ENCODE data around the gene DPEP2NB.
"Not testable (repeated sequence)": the region's sequence is repeated elsewhere in the genome, so short reads cannot be mapped to it uniquely, and the experiment has no call there.

The DPEP2NB gene

DNA sequence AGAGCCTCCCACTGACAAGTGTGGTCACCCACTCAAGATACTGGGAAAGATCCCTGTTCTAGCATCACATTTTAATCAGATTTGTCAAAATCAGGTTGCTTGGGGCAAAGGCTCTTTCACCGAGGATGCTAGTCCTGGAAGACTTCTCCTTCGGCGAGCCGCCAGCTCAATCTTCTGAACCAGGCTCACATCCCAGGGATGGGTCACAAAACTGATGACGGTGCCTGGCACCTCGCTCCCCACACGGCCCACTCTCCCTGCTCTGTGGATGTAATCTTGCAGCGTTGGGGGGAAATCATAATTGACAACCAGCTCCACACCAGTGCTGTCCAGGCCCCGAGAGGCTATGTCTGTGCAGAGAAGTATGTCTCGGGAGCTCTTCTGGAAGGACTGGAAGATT lies 5.8 kb upstream of the DPEP2NB start:
- no peak overlapping the region for H3K9ac ChIP-seq (ENCODE audit: low read depth in 1 of 2, low read length in 2 of 2)
- H3K4me3 ChIP-seq (ENCODE audit: low read depth in 1 of 2, low read length in 2 of 2), result peak overlapping the region; percentile 95 to 97
- H3K27ac ChIP-seq (ENCODE audit: low read depth, low read length), result no peak overlapping the region
- H3K27me3 ChIP-seq (ENCODE audit: control insufficient read depth in 1 of 2, insufficient read depth in 2 of 2, low read length in 2 of 2), result no peaks in the 10 kb centered on the region
- H3K4me1 ChIP-seq (ENCODE audit: control insufficient read depth in 1 of 2, insufficient read depth in 2 of 2, low read length in 2 of 2), result peaks cover 14 to 27% of the 10 kb centered on the region in 2 donors
- H3K9me3 ChIP-seq (ENCODE audit: control insufficient read depth in 1 of 2, low read length in 2 of 2), result no peaks in the 10 kb centered on the region
- H3K36me3 ChIP-seq (ENCODE audit: control insufficient read depth in 1 of 2, insufficient read depth in 2 of 2, low read length in 2 of 2), result peaks cover 0 to 8% of the 10 kb centered on the region in 2 donors

DNA sequence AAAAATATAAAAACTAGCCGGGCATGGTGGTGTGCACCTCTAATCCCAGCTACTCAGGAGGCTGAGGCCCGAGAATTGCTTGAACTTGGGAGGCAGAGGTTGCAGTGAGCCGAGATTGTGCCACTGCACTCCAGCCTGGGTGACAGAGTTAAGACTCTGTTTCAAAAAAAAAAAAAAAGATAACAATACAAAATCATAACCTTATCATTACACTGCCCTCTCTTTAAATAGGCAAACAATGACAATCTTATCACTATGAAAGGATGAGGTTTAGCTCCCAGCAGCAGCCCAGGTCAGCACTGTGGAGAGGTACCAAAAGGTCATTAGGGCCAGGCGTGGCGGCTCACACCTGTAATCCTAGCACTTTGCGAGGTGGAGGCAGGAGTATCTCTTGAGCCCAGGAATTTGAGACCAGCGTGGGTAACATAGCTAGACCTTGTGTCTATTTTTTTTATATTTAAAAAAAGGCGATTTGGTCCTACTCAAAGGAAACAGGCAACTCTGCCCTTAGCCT lies 3.5 kb upstream of the DPEP2NB start:
- Histone ChIP-seq H3K27me3 (ENCODE audit: control insufficient read depth in 1 of 2, insufficient read depth in 2 of 2, low read length in 2 of 2) (no peaks in the 10 kb centered on the region), H3K9me3 (ENCODE audit: control insufficient read depth in 1 of 2, low read length in 2 of 2) (no peaks in the 10 kb centered on the region), H3K27ac (ENCODE audit: low read depth, low read length) (no peak overlapping the region), H3K9ac (ENCODE audit: low read depth in 1 of 2, low read length in 2 of 2) (no peak overlapping the region), H3K4me1 (ENCODE audit: control insufficient read depth in 1 of 2, insufficient read depth in 2 of 2, low read length in 2 of 2) (peaks cover 14 to 27% of the 10 kb centered on the region in 2 donors), H3K4me3 (ENCODE audit: low read depth in 1 of 2, low read length in 2 of 2) (no peak overlapping the region), H3K36me3 (ENCODE audit: control insufficient read depth in 1 of 2, insufficient read depth in 2 of 2, low read length in 2 of 2) (peaks cover 0 to 8% of the 10 kb centered on the region in 2 donors)

DNA sequence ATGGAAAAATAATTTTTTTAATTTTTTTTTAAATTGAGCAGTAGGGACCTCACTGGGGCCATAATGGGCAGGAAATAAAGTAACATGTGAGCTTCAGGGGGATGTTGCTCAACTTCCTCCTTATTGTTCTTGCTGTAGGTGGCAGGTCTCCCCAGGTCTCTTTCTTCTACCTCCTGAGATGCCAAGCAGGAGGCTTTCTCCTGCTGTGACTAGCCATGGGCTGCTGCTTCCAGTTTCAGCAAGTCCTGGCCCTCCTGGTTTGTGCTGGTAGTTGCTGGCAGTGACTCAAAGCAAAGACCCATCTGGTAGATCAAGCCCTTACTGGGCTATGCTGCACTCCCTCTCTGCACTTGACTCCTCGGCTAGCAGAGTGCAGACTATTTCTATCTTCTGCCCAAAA lies 2.3 kb downstream of the DPEP2NB start:
- H3K27ac ChIP-seq (ENCODE audit: low read depth, low read length), result no peak overlapping the region
- H3K36me3 ChIP-seq (ENCODE audit: control insufficient read depth in 1 of 2, insufficient read depth in 2 of 2, low read length in 2 of 2), result no peaks in the 10 kb centered on the region
- no peaks in the 10 kb centered on the region for H3K4me1 ChIP-seq (ENCODE audit: control insufficient read depth in 1 of 2, insufficient read depth in 2 of 2, low read length in 2 of 2)

DNA sequence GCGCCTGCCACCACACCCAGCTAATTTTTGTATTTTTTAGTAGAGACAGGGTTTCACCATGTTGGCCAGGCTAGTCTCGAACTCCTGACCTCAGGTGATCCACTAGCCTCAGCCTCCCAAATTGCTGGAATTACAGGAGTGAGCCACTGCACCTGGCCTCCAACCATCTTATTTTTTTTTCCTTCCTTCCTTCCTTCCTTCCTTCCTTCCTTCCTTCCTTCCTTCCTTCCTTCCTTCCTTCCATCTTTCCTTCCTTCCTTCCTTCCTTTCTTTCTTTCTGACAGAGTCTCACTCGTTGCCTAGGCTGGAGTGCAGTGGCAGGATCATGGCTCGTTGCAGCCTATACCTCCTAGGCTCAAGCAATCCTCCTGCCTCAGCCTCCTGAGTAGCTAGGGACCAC lies 5.8 kb downstream of the DPEP2NB start:
- not testable (repeated sequence) for H3K27me3 ChIP-seq (ENCODE audit: control insufficient read depth in 1 of 2, insufficient read depth in 2 of 2, low read length in 2 of 2); H3K4me1 ChIP-seq (ENCODE audit: control insufficient read depth in 1 of 2, insufficient read depth in 2 of 2, low read length in 2 of 2); H3K9ac ChIP-seq (ENCODE audit: low read depth in 1 of 2, low read length in 2 of 2); H3K4me3 ChIP-seq (ENCODE audit: low read depth in 1 of 2, low read length in 2 of 2); H3K9me3 ChIP-seq (ENCODE audit: control insufficient read depth in 1 of 2, low read length in 2 of 2); H3K27ac ChIP-seq (ENCODE audit: low read depth, low read length); H3K36me3 ChIP-seq (ENCODE audit: control insufficient read depth in 1 of 2, insufficient read depth in 2 of 2, low read length in 2 of 2)

More for the DNA sequence above, 2.3 kb downstream of the DPEP2NB start:
- no peak overlapping the region for H3K4me3 ChIP-seq (ENCODE audit: low read depth in 1 of 2, low read length in 2 of 2)
- no peaks in the 10 kb centered on the region for H3K27me3 ChIP-seq (ENCODE audit: control insufficient read depth in 1 of 2, insufficient read depth in 2 of 2, low read length in 2 of 2)
- no peaks in the 10 kb centered on the region for H3K9me3 ChIP-seq (ENCODE audit: control insufficient read depth in 1 of 2, low read length in 2 of 2)
- H3K9ac ChIP-seq (ENCODE audit: low read depth in 1 of 2, low read length in 2 of 2), result no peak overlapping the region

DNA sequence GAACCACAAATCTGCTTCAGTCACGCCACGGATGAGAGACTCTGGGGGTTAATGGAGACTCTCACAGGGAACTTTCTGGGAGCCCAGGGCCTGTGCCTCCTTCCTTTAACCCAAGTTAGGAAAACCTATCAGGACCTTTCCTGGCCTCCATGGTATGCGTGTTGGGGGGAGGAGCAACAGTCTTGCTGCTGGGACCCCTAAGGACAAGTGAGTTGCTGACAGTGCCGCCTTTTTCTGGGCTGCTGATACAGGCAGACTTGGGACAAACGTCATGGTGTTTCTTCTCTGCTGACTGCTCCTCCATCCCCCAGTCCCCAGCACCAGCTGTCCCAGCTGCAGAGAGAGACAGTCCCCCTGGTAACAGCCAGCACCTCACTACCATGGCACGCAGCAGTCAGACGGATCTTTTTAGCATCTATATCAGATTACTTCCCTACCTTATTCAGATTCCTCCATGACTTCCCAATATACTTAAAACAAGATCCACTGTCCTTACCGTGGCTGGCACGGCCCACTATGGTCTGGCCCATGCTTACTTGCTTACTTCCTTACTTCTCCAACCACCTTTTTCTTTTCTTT lies 6.5 kb downstream of the DPEP2NB start:
- H3K9me3 ChIP-seq (ENCODE audit: control insufficient read depth in 1 of 2, low read length in 2 of 2), result no peaks in the 10 kb centered on the region
- no peaks in the 10 kb centered on the region for H3K4me1 ChIP-seq (ENCODE audit: control insufficient read depth in 1 of 2, insufficient read depth in 2 of 2, low read length in 2 of 2)
- H3K4me3 ChIP-seq (ENCODE audit: low read depth in 1 of 2, low read length in 2 of 2), result no peak overlapping the region
- H3K9ac ChIP-seq (ENCODE audit: low read depth in 1 of 2, low read length in 2 of 2), result no peak overlapping the region
- H3K27me3 ChIP-seq (ENCODE audit: control insufficient read depth in 1 of 2, insufficient read depth in 2 of 2, low read length in 2 of 2), result no peaks in the 10 kb centered on the region
- no peaks in the 10 kb centered on the region for H3K36me3 ChIP-seq (ENCODE audit: control insufficient read depth in 1 of 2, insufficient read depth in 2 of 2, low read length in 2 of 2)
- no peak overlapping the region for H3K27ac ChIP-seq (ENCODE audit: low read depth, low read length)

DNA sequence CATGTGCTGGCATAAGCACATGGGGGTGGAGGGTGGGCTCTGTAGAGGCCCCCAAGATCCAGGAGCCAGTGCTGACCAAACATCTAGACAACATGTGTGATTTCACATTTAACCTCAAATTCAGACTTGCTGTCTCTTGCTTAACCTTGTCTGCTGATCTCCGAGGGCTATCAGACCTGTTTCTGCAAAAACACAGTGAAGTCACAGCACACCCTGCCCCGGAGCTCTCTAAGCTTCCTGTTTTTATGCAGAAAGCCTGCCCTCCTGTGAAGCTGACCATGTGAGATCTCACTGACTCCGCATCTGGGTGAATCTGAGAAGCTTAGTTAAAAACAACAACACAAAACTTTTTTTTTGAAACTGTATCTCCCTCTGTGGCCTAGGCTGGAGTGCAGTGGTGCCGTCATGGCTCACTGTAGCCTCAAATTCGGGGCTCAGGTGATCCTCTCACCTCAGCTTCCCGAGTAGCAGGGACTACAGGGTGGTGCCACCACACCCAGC lies 9.9 kb downstream of the DPEP2NB start:
- Histone ChIP-seq H3K27me3 (ENCODE audit: control insufficient read depth in 1 of 2, insufficient read depth in 2 of 2, low read length in 2 of 2) (no peaks in the 10 kb centered on the region), H3K4me1 (ENCODE audit: control insufficient read depth in 1 of 2, insufficient read depth in 2 of 2, low read length in 2 of 2) (no peaks in the 10 kb centered on the region), H3K9me3 (ENCODE audit: control insufficient read depth in 1 of 2, low read length in 2 of 2) (no peaks in the 10 kb centered on the region), H3K9ac (ENCODE audit: low read depth in 1 of 2, low read length in 2 of 2) (no peak overlapping the region), H3K27ac (ENCODE audit: low read depth, low read length) (peak overlapping the region; percentile 13), H3K36me3 (ENCODE audit: control insufficient read depth in 1 of 2, insufficient read depth in 2 of 2, low read length in 2 of 2) (no peaks in the 10 kb centered on the region), H3K4me3 (ENCODE audit: low read depth in 1 of 2, low read length in 2 of 2) (no peak overlapping the region)

DNA sequence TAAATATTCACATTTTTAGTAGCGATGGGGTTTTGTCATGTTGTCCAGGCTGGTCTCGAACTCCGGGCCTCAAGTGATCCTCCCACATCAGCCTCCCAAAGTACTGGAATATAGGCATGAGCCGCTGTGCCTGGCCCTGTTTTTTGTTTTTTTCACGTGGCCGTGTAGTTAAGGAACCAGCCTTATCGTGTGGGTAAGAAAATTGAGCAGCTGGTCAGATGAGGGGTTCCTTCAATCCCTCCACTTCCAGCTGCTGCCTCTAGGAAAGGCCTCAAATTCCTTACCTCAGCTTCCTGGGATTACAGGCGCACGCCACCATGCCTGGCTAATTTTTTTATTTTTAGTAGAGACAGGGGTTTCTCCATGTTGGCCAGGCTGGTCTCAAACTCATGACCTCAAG lies 10.5 kb downstream of the DPEP2NB start:
- peaks cover 4% of the 10 kb centered on the region in 2 donors for H3K4me1 ChIP-seq (ENCODE audit: control insufficient read depth in 1 of 2, insufficient read depth in 2 of 2, low read length in 2 of 2)
- H3K27me3 ChIP-seq (ENCODE audit: control insufficient read depth in 1 of 2, insufficient read depth in 2 of 2, low read length in 2 of 2), result no peaks in the 10 kb centered on the region
- H3K9ac ChIP-seq (ENCODE audit: low read depth in 1 of 2, low read length in 2 of 2), result no peak overlapping the region
- no peak overlapping the region for H3K27ac ChIP-seq (ENCODE audit: low read depth, low read length)
- no peaks in the 10 kb centered on the region for H3K9me3 ChIP-seq (ENCODE audit: control insufficient read depth in 1 of 2, low read length in 2 of 2)
- no peak overlapping the region for H3K4me3 ChIP-seq (ENCODE audit: low read depth in 1 of 2, low read length in 2 of 2)
- H3K36me3 ChIP-seq (ENCODE audit: control insufficient read depth in 1 of 2, insufficient read depth in 2 of 2, low read length in 2 of 2), result no peaks in the 10 kb centered on the region

DNA sequence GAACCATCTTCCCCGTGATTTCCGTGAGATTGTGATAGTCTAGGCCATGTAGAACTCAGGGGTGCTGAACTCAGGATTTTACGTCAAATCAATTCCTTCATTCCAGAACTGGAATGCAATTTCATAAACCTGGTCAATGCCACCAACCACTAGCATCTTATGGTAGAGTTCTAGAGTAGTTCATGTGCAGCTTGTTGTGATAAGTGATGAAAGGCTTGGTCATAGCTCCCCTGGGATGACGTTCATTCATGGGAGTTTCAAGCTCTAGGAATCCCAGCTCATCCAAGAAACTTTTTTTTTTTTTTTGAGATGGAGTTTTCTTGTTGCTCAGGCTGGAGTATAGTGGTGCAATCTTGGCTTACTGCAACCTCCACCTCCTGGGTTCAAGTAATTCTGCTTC lies 12.7 kb downstream of the DPEP2NB start:
- H3K27ac ChIP-seq (ENCODE audit: low read depth, low read length), result no peak overlapping the region
- H3K4me3 ChIP-seq (ENCODE audit: low read depth in 1 of 2, low read length in 2 of 2), result no peak overlapping the region
- H3K9me3 ChIP-seq (ENCODE audit: control insufficient read depth in 1 of 2, low read length in 2 of 2), result no peaks in the 10 kb centered on the region
- no peaks in the 10 kb centered on the region for H3K36me3 ChIP-seq (ENCODE audit: control insufficient read depth in 1 of 2, insufficient read depth in 2 of 2, low read length in 2 of 2)
- no peak overlapping the region for H3K9ac ChIP-seq (ENCODE audit: low read depth in 1 of 2, low read length in 2 of 2)
- peaks cover 8 to 15% of the 10 kb centered on the region in 2 donors for H3K4me1 ChIP-seq (ENCODE audit: control insufficient read depth in 1 of 2, insufficient read depth in 2 of 2, low read length in 2 of 2)
- H3K27me3 ChIP-seq (ENCODE audit: control insufficient read depth in 1 of 2, insufficient read depth in 2 of 2, low read length in 2 of 2), result no peaks in the 10 kb centered on the region

DNA sequence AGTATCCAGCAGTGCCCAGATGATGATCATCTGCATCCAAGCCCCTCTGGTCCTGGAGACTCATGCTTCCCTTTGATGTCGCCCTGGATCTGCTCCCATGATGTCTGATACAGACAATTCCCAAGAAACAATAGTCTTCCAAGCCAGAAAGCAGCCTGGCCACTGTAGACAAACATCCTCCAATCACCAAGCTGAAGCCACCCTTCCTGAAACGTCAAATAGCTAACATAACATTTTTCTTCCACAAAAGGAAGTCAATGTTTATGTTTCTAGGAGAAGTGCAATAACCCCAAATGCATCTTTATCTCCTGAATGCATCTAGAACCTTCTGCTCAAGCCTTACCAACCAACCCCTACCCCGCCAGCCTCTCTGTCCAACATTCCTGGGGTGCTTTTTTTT lies 15.3 kb downstream of the DPEP2NB start:
- Histone ChIP-seq H3K4me1 (ENCODE audit: control insufficient read depth in 1 of 2, insufficient read depth in 2 of 2, low read length in 2 of 2) (peaks cover 8 to 15% of the 10 kb centered on the region in 2 donors), H3K27ac (ENCODE audit: low read depth, low read length) (peak overlapping the region; percentile 64), H3K9me3 (ENCODE audit: control insufficient read depth in 1 of 2, low read length in 2 of 2) (no peaks in the 10 kb centered on the region), H3K9ac (ENCODE audit: low read depth in 1 of 2, low read length in 2 of 2) (no peak overlapping the region), H3K36me3 (ENCODE audit: control insufficient read depth in 1 of 2, insufficient read depth in 2 of 2, low read length in 2 of 2) (no peaks in the 10 kb centered on the region), H3K27me3 (ENCODE audit: control insufficient read depth in 1 of 2, insufficient read depth in 2 of 2, low read length in 2 of 2) (no peaks in the 10 kb centered on the region), H3K4me3 (ENCODE audit: low read depth in 1 of 2, low read length in 2 of 2) (peak overlapping the region in 1 of 2 donors; percentile 43)

DNA sequence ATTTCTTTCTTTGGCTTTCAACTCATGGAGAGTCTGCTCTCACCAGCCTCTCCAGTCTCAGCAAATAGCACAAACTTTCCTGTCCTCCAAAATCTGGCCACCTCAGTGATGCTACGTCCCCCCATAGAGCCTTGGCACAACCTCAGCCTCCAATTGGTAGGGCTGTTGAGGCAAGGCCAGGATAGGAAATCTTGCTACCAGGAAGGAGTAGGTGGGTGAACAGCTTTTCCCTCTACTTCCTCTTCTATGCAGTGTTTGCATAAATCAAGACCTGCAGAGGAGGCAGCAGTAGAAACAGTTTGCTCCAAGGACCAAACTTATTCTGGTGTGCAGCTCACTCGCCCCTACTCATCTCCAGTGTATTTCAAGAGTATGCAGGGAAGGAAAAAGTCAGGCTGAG lies 15.7 kb downstream of the DPEP2NB start:
- Histone ChIP-seq H3K4me3 (ENCODE audit: low read depth in 1 of 2, low read length in 2 of 2) (peak overlapping the region; percentile 12 to 43), H3K9ac (ENCODE audit: low read depth in 1 of 2, low read length in 2 of 2) (no peak overlapping the region), H3K4me1 (ENCODE audit: control insufficient read depth in 1 of 2, insufficient read depth in 2 of 2, low read length in 2 of 2) (peaks cover 8 to 15% of the 10 kb centered on the region in 2 donors), H3K27ac (ENCODE audit: low read depth, low read length) (peak overlapping the region; percentile 64), H3K36me3 (ENCODE audit: control insufficient read depth in 1 of 2, insufficient read depth in 2 of 2, low read length in 2 of 2) (no peaks in the 10 kb centered on the region), H3K9me3 (ENCODE audit: control insufficient read depth in 1 of 2, low read length in 2 of 2) (no peaks in the 10 kb centered on the region), H3K27me3 (ENCODE audit: control insufficient read depth in 1 of 2, insufficient read depth in 2 of 2, low read length in 2 of 2) (no peaks in the 10 kb centered on the region)

Data from duodenal mucosa (tissue), 2 donors.